Ectodermal cell (in vitro differentiated cells): ENCODE measurements around the gene RUFY4.
"Not testable (repeated sequence)": the region's sequence is repeated elsewhere in the genome, so short reads cannot be mapped to it uniquely, and the experiment has no call there.

Experiments
- H3K27ac ChIP-seq: 2 replicates; pipeline ENCODE4 v1.7.0; 2013; ENCODE audit warnings: mild to moderate bottlenecking, low read depth, low read length; ENCODE audit not compliant: insufficient read depth, poor library complexity, severe bottlenecking
- H3K27me3 ChIP-seq: 2 replicates; pipeline ENCODE4 v1.7.0; 2013; ENCODE audit warnings: mild to moderate bottlenecking, low read length; ENCODE audit not compliant: insufficient read depth, control insufficient read depth, poor library complexity, severe bottlenecking
- H3K36me3 ChIP-seq: one replicate; pipeline ENCODE4 v1.7.0; 2013; ENCODE audit warnings: low read length; ENCODE audit not compliant: control insufficient read depth, insufficient read depth
- H3K4me1 ChIP-seq: one replicate; pipeline ENCODE4 v1.7.0; 2013; ENCODE audit warnings: low read length; ENCODE audit not compliant: control insufficient read depth, insufficient read depth
- H3K4me3 ChIP-seq: 2 replicates; pipeline ENCODE4 v1.7.0; 2013; ENCODE audit warnings: low read depth, low read length, control low read depth; ENCODE audit not compliant: insufficient read depth
- H3K9me3 ChIP-seq: 2 replicates; pipeline ENCODE4 v1.7.0; 2013; ENCODE audit warnings: mild to moderate bottlenecking, low read length, moderate library complexity; ENCODE audit not compliant: control insufficient read depth
- WGBS, 2 experiments: methylation state at CpG; one replicate each; pipeline ENCODE4 v1.1.7; 2013; ENCODE audit warnings: missing lambda C conversion rate in 2 of 2; 5-methylcytosine and 5-hydroxymethylcytosine counted together

The RUFY4 gene

DNA sequence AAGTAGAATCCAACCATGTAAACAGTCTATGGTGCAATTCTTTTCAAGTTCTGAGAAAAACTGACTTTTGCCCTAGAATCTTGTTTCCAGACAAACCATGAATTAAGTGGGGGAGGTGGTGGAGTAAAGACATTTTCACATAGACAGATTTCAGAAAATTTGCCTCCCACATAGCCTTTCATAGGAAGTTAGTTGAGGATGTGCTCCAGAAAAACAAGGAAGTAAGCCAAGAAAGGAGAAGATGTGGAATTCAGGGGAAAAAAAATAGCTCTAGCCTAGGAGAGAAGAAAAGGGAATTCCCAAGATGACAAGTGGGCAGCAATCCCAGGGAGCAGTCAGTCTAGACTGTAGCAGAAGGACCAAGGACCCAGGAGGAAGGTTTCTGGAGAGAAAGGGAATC, 17.4 kb downstream of the RUFY4 start:
- Histone ChIP-seq H3K36me3 (no peaks in the 10 kb centered on the region), H3K4me3 (no peak overlapping the region), H3K4me1 (no peaks in the 10 kb centered on the region), H3K27ac (no peak overlapping the region), H3K27me3 (no peaks in the 10 kb centered on the region), H3K9me3 (no peaks in the 10 kb centered on the region)

- Histone ChIP-seq H3K4me3 (no peak overlapping the region), H3K27ac (no peak overlapping the region), H3K9me3 (no peaks in the 10 kb centered on the region), H3K36me3 (no peaks in the 10 kb centered on the region), H3K4me1 (no peaks in the 10 kb centered on the region), H3K27me3 (peaks cover 6% of the 10 kb centered on the region)
- 89 to 90% methylated on average over 8 of the region's 8 CpGs for WGBS, 2 experiments
Observed at GRCh38 chr2:218089259-218089658, 20.2 kb downstream of the RUFY4 start.

DNA sequence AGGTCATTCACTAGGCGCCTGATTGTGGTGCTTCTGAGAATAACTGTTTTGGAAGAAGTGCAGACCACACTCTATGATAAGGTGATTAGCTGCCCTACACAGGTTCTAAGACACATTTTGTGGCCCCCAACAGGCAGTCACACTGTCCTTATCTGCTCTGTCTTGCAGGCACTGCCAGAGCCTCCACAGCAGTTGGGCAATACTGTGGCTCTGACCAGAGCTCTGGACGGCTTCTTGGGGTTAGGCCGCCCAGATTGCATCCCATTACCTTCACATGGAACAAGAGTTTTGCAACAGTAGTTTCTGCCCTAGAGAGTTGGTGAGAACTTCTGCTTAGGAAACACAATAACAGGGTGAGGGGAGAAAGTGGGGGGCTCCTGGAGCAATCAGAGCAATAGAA, 22.7 kb downstream of the RUFY4 start:
- no peaks in the 10 kb centered on the region for H3K4me1 ChIP-seq
- H3K9me3 ChIP-seq: no peaks in the 10 kb centered on the region
- H3K4me3 ChIP-seq: no peak overlapping the region
- no peak overlapping the region for H3K27ac ChIP-seq
- H3K36me3 ChIP-seq: no peaks in the 10 kb centered on the region
- H3K27me3 ChIP-seq: peaks cover 6% of the 10 kb centered on the region
- 88 to 94% methylated on average over 3 of the region's 3 CpGs for WGBS, 2 experiments

- no peaks in the 10 kb centered on the region for H3K9me3 ChIP-seq
- H3K27ac ChIP-seq: no peak overlapping the region
- no peak overlapping the region for H3K4me3 ChIP-seq
- 80 to 91% methylated on average over 2 to 3 of the region's 3 CpGs for WGBS, 2 experiments
- peaks cover 6% of the 10 kb centered on the region for H3K27me3 ChIP-seq
- no peaks in the 10 kb centered on the region for H3K36me3 ChIP-seq
- no peaks in the 10 kb centered on the region for H3K4me1 ChIP-seq
Observed at GRCh38 chr2:218093879-218094278, 24.8 kb downstream of the RUFY4 start.

DNA sequence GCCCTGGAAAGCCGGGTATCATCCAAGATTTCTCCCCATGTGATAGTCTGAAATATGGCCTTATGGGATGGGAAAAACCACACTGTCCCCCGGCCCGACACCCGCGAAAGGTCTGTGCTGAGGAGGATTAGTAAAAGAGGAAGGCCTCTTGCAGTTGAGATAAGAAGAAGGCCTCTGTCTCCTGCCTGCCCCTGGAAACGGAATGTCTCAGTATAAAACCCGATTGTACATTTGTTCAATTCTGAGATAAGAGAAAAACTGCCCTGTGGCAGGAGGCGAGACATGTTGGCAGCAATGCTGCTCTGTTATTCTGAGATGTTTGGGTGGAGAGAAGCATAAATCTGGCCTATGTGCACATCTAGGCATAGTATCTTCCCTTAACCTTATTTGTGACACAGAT, 26.8 kb downstream of the RUFY4 start:
- Histone ChIP-seq H3K36me3 (no peaks in the 10 kb centered on the region), H3K4me1 (no peaks in the 10 kb centered on the region), H3K4me3 (no peak overlapping the region), H3K9me3 (no peaks in the 10 kb centered on the region), H3K27me3 (peaks cover 6% of the 10 kb centered on the region), H3K27ac (no peak overlapping the region)
- WGBS, 2 experiments: 84 to 87% methylated on average over 8 of the region's 8 CpGs

- no peaks in the 10 kb centered on the region for H3K27me3 ChIP-seq
- WGBS, 2 experiments: 85 to 86% methylated on average over 3 of the region's 3 CpGs
Observed at GRCh38 chr2:218097975-218098374, 28.9 kb downstream of the RUFY4 start.

GRCh38 chr2:218108834-218109233, 39.8 kb downstream of the RUFY4 start:
- H3K9me3 ChIP-seq, H3K27ac ChIP-seq, H3K4me1 ChIP-seq, H3K36me3 ChIP-seq, H3K4me3 ChIP-seq, H3K27me3 ChIP-seq: not testable (repeated sequence)
- WGBS, 2 experiments: 92% methylated on average over 7 of the region's 7 CpGs

More at GRCh38 chr2:218097975-218098374, 28.9 kb downstream of the RUFY4 start:
- Histone ChIP-seq H3K9me3 (no peaks in the 10 kb centered on the region), H3K4me1 (no peaks in the 10 kb centered on the region), H3K27ac (no peak overlapping the region), H3K4me3 (no peak overlapping the region), H3K36me3 (no peaks in the 10 kb centered on the region)

- H3K9me3 ChIP-seq, H3K27ac ChIP-seq, H3K27me3 ChIP-seq, H3K4me3 ChIP-seq, H3K4me1 ChIP-seq, H3K36me3 ChIP-seq: not testable (repeated sequence)
- WGBS, 2 experiments: 94% methylated on average over 4 of the region's 4 CpGs
Observed at GRCh38 chr2:218121789-218122188, 52.7 kb downstream of the RUFY4 start.

DNA sequence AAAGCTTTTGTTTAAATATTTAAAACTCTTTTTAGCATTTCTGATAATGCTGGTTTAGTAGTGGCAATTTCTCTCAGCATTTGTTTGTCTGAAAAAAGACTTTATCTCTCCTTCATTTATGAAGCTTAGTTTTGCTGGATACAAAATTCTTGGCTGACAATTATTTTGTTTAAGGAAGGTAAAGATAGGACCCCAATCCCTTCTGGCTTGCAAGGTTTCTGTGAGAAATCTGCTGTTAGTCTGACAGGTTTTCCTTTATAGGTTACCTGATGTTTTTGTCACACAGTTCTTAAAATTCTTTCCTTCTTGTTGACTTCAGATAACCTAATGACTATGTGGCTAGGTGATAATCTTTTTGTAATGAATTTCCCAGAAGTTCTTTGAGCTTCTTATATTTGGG, 53.2 kb downstream of the RUFY4 start:
- not testable (repeated sequence) for H3K27ac ChIP-seq, H3K36me3 ChIP-seq, H3K4me1 ChIP-seq, H3K9me3 ChIP-seq, H3K4me3 ChIP-seq, H3K27me3 ChIP-seq

- Histone ChIP-seq H3K4me1 (no peaks in the 10 kb centered on the region), H3K36me3 (no peaks in the 10 kb centered on the region)
- WGBS, 2 experiments: 77 to 79% methylated on average over 3 to 4 of the region's 4 CpGs
Observed at GRCh38 chr2:218123986-218124385, 54.9 kb downstream of the RUFY4 start.

DNA sequence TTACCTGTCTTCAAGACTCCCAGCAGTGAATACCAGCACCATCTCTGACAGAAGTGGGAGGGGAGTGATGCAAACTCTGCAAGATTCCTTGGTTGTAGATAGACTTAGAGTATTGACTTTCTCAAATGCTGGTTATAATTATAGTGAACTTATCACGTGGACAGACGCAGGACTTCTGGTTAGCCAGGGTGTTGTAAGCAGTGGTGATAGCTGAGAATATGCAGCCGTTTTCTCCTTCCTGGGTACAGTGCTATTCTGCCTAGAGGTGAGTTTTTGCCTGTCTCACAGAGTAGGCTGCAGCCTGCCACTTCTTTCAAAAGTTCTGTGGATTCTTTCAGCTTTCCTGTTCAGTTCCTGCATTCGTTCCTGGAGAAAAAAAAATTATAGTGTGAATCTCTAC, 56.0 kb downstream of the RUFY4 start:
- no peaks in the 10 kb centered on the region for H3K36me3 ChIP-seq
- H3K27ac ChIP-seq: no peak overlapping the region
- 92 to 95% methylated on average over 4 of the region's 4 CpGs for WGBS, 2 experiments
- no peak overlapping the region for H3K4me3 ChIP-seq
- H3K27me3 ChIP-seq: no peaks in the 10 kb centered on the region
- H3K9me3 ChIP-seq: no peaks in the 10 kb centered on the region
- no peaks in the 10 kb centered on the region for H3K4me1 ChIP-seq

More at GRCh38 chr2:218123986-218124385, 54.9 kb downstream of the RUFY4 start:
- Histone ChIP-seq H3K4me3 (no peak overlapping the region), H3K27ac (no peak overlapping the region), H3K27me3 (no peaks in the 10 kb centered on the region), H3K9me3 (no peaks in the 10 kb centered on the region)
